HCT116 (cell line): ENCODE measurements around the gene RNF166.

ENCODE experiments used
- CTCF ChIP-seq, 3 experiments: fragments of 200-600 bp in 1 of 3; sonication (generic) in 1 of 3; IDR thresholded peaks in 2 of 3; conservative IDR thresholded peaks in 1 of 3; 2 replicates each; pipeline ENCODE4 v1.5.1; 2012 to 2017; ENCODE audit warnings: low read depth in 2 of 3, low read length in 2 of 3, antibody characterized with exemption in 1 of 3, borderline replicate concordance in 1 of 3, control low read depth in 1 of 3, mild to moderate bottlenecking in 1 of 3, mixed read lengths in 1 of 3, mixed run types in 1 of 3, moderate library complexity in 1 of 3; ENCODE audit not compliant: insufficient read depth in 1 of 3
- EZH2 ChIP-seq: fragments of 200-600 bp; sonication (generic); IDR thresholded peaks from 2 replicates; pipeline ENCODE4 v1.6.1; 2017; ENCODE audit warnings: antibody characterized with exemption, mixed run types
- POLR2AphosphoS5 ChIP-seq: IDR thresholded peaks from 2 replicates; pipeline ENCODE4 v1.6.1; 2011; ENCODE audit warnings: mild to moderate bottlenecking, low read depth, low read length, moderate library complexity
- SIN3A ChIP-seq: IDR thresholded peaks from 2 replicates; pipeline ENCODE4 v1.6.1; 2012; ENCODE audit warnings: low read depth

DNA sequence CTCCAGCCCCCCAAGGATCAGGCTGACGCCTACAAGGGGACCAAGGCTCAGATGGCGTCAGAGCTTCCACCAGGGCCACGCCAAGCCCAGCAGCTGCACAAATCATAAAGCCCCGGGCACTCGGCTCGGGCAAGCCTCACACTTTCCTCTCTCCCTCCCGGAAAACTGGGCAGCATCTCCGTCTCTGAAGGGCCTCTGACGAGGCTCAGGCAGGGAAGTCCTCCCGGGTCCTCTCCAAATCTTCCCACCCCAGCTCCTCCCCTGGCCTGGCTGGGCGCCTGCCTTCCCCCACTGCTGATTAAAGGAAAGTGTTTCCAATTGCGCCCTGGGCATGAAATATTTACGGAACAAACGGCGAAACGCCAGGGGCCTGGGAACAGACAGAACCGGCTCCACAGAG lies 40.3 kb upstream of the RNF166 start:
- no peak for TF ChIP-seq EZH2
- no peak for TF ChIP-seq SIN3A
- no peak for TF ChIP-seq CTCF (IDR thresholded peaks at IDR 0.05 in 2 of 3, conservative IDR thresholded peaks at IDR 0.05 in 1 of 3; ENCODE audit: borderline replicate concordance in 1 of 3, insufficient read depth in 1 of 3, low read depth in 2 of 3, low read length in 2 of 3)
- TF ChIP-seq POLR2AphosphoS5 = no peak
